PC-3 (cell line): Measurements from ENCODE around the gene ZDHHC7. TPM values are rescaled to one million over a fixed set of nuclear protein-coding genes. Genes with fewer than 3 reads are reported as not detected.
"Not testable (repeated sequence)": the region's sequence is repeated elsewhere in the genome, so short reads cannot be mapped to it uniquely, and the experiment has no call there.

Experiments
- ATAC-seq: fragments of 200-7000 bp; cut with Tn5 transposase; 2 replicates; pipeline ENCODE4 v1.9.1; 2020; ENCODE audit warnings: mild to moderate bottlenecking, moderate library complexity
- BruUV-seq: library from RNA; stranded (reverse); fragments of 400-500 nt; replicated peaks from 2 replicates; lab custom pipeline; 2021; lab: Mats Ljungman, UMichigan
- CTCF ChIA-PET: fragments of 300-600 bp; sonication (Branson Sonifier 250); formaldehyde crosslinking; loops from one replicate; lab custom pipeline; 2022; ENCODE audit warnings: antibody characterized with exemption; lab: Charles Lee
- POLR2A ChIA-PET: fragments of 300-600 bp; sonication (Branson Sonifier 250); formaldehyde crosslinking; loops from one replicate; lab custom pipeline; 2022; ENCODE audit warnings: antibody characterized with exemption; ENCODE audit not compliant: unreplicated experiment; lab: Charles Lee
- DNase-seq: peaks from one replicate; pipeline ENCODE4 v3.0.0-alpha.2; 2015
- H2AFZ ChIP-seq: fragments of 300-600 bp; sonication (generic); 2 replicates; pipeline ENCODE4 v1.6.0; 2016; ENCODE audit warnings: antibody characterized with exemption, low read length
- H3F3A ChIP-seq: fragments of 300-600 bp; sonication (generic); one replicate; pipeline ENCODE4 v1.6.0; 2017; ENCODE audit warnings: antibody characterized with exemption, low read length, control low read depth, mild to moderate bottlenecking; ENCODE audit not compliant: unreplicated experiment
- H3K27ac ChIP-seq: fragments of 300-600 bp; sonication (generic); 2 replicates; pipeline ENCODE4 v1.5.1; 2016; ENCODE audit warnings: mild to moderate bottlenecking, low read length
- H3K27me3 ChIP-seq: fragments of 300-600 bp; sonication (generic); 2 replicates; pipeline ENCODE4 v1.6.1; 2016; ENCODE audit warnings: low read length, mixed read lengths
- H3K36me3 ChIP-seq: fragments of 300-600 bp; sonication (generic); 2 replicates; pipeline ENCODE4 v1.6.1; 2016; ENCODE audit warnings: low read depth, mixed run types, low read length, mixed read lengths
- H3K4me1 ChIP-seq: fragments of 300-600 bp; sonication (generic); 2 replicates; pipeline ENCODE4 v1.5.1; 2016; ENCODE audit warnings: low read length; ENCODE audit not compliant: insufficient read depth
- H3K4me2 ChIP-seq: fragments of 300-600 bp; sonication (generic); 2 replicates; pipeline ENCODE4 v1.6.0; 2016; ENCODE audit warnings: low read length
- H3K4me3 ChIP-seq: fragments of 300-600 bp; sonication (generic); 2 replicates; pipeline ENCODE4 v1.5.1; 2016; ENCODE audit warnings: mild to moderate bottlenecking, low read length, mixed read lengths
- H3K79me2 ChIP-seq: fragments of 300-600 bp; sonication (generic); 2 replicates; pipeline ENCODE4 v1.6.1; 2017; ENCODE audit warnings: low read length, mixed read lengths
- H3K9ac ChIP-seq: fragments of 300-600 bp; sonication (generic); 2 replicates; pipeline ENCODE4 v1.6.0; 2016; ENCODE audit warnings: mild to moderate bottlenecking, low read length
- H3K9me2 ChIP-seq: fragments of 300-600 bp; sonication (generic); replicated peaks from 2 replicates; pipeline ENCODE4 v1.6.1; 2016; ENCODE audit warnings: mixed run types, low read length, mixed read lengths
- H3K9me3 ChIP-seq: fragments of 300-600 bp; sonication (generic); 2 replicates; pipeline ENCODE4 v1.6.1; 2016; ENCODE audit warnings: low read length, mixed read lengths
- H4K20me1 ChIP-seq: fragments of 300-600 bp; sonication (generic); 2 replicates; pipeline ENCODE4 v1.6.1; 2016; ENCODE audit warnings: low read length, mixed read lengths
- EZH2 ChIP-seq: fragments of 300-600 bp; sonication (generic); IDR thresholded peaks from one replicate; pipeline ENCODE4 v1.6.1; 2017; ENCODE audit warnings: antibody characterized with exemption, mild to moderate bottlenecking, low read length; ENCODE audit not compliant: unreplicated experiment
- EZH2phosphoT487 ChIP-seq: fragments of 300-600 bp; sonication (generic); IDR thresholded peaks from 2 replicates; pipeline ENCODE4 v1.6.1; 2018; ENCODE audit warnings: mild to moderate bottlenecking, antibody characterized with exemption, low read length, borderline replicate concordance
- intact Hi-C: fragments of 100-400 bp; cut with micrococcal nuclease; formaldehyde crosslinking; loops from 2 replicates; pipeline ENCODE4 v1.9.0; 2023
- total RNA-seq: library from RNA; depleted of rRNA; stranded (reverse); fragments of >200 nt; gene quantifications from 2 replicates; pipeline ENCODE4 v1.2.3, GENCODE V29; 2014
- TF ChIP-seq, protein P1 (sequence below): fragments of 300-600 bp; sonication (generic); conservative IDR thresholded peaks from 2 replicates; pipeline ENCODE4 v1.5.1; 2017; ENCODE audit warnings: antibody characterized with exemption, low read depth, mild to moderate bottlenecking, low read length

Gene ZDHHC7
- total RNA-seq, 1 experiment from 2014 or later: 42.1 TPM

DNA sequence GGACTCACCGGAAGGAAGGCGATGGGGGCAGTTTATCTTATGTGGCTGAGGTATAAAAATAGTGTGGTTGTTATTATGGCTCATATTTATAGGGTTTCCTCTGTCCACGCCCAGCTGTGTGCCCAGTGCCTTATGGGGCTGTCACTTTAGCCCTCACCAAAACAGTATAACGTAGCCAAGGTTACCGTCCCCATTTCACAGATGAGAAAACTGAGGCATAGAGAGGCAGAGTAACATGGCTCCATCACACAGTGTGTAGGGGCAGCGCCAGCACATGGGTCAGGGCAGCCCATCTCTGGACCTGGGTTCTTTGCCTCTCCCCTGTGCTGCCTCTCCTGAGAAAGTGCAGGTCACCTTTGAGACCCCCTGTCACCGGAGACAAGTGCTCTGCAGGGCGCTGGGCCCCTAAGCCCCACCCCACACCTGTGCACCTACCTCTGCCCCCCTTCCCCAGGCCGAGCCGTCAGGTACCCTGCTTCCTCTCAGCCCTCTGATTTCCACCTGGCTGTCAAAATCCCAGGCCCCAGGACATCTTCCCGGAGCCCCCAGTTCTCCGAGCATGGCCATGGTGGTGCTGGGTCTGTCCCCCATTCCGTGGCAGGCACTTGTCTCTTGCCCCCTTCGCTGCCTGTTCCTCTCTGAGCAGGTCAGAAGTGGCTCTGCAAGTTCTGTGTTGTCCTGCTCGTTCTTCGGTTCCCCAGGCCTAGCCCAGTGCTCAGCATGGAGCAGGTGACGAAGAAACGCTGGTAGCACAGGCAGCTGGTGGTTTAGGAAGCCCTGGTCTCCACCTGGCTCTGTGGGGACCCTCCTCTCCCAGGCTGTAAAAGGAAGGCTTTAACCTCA is 23.5 kb upstream of the ZDHHC7 start:
- ATAC-seq (no peak), DNase-seq (no peak)
- CTCF ChIA-PET: no interaction called here
- Histone ChIP-seq H3K9me3 (no peaks in the 10 kb centered on the region), H3K9ac (no peak overlapping the region), H3K4me1 (peaks cover 35% of the 10 kb centered on the region), H3K4me2 (no peak overlapping the region), H3K27ac (no peak overlapping the region), H4K20me1 (no peaks in the 10 kb centered on the region), H3K4me3 (no peak overlapping the region), H3K79me2 (0 out of 2 replicates have a peak, but pooled peaks cover 6% of the 10 kb centered on the region), H2AFZ (no peak overlapping the region), H3K27me3 (no peaks in the 10 kb centered on the region), H3K9me2 (no peaks in the 10 kb centered on the region), H3F3A (no peaks in the 10 kb centered on the region), H3K36me3 (no peaks in the 10 kb centered on the region)
- TF ChIP-seq EZH2phosphoT487: no peak
- TF ChIP-seq EZH2: no peak
- TF ChIP-seq, protein P1, sequence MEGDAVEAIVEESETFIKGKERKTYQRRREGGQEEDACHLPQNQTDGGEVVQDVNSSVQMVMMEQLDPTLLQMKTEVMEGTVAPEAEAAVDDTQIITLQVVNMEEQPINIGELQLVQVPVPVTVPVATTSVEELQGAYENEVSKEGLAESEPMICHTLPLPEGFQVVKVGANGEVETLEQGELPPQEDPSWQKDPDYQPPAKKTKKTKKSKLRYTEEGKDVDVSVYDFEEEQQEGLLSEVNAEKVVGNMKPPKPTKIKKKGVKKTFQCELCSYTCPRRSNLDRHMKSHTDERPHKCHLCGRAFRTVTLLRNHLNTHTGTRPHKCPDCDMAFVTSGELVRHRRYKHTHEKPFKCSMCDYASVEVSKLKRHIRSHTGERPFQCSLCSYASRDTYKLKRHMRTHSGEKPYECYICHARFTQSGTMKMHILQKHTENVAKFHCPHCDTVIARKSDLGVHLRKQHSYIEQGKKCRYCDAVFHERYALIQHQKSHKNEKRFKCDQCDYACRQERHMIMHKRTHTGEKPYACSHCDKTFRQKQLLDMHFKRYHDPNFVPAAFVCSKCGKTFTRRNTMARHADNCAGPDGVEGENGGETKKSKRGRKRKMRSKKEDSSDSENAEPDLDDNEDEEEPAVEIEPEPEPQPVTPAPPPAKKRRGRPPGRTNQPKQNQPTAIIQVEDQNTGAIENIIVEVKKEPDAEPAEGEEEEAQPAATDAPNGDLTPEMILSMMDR: no peak
- BruUV-seq: no TSS peak
- intact Hi-C loops: no loop called here
- POLR2A ChIA-PET: no interaction called here

DNA sequence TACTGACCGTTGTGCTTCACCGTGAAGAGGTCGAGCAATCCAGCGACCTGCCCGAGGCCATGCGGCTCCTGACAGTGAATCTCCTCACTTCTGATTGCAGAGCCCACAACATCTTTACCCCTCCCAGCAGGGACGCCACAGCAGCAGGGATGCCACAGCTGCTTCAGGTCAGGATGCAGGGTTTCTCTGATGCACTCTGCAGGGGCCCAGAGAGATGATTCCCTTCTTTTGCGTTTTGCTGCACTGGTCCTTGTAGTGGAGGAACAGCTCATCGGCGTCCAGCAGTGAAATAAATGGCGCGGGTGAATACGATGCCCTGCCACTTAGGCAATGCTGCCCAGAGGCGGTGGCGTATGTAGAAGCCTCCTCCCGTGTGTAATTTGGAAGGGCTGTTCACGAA is 21.8 kb upstream of the ZDHHC7 start:
- intact Hi-C loops: no loop called here
- DNase-seq (no peak), ATAC-seq (no peak)
- H3K36me3 ChIP-seq: no peaks in the 10 kb centered on the region
- H3K4me2 ChIP-seq: no peak overlapping the region
- H3K79me2 ChIP-seq: 0 out of 2 replicates have a peak, but pooled peaks cover 6% of the 10 kb centered on the region
- no peaks in the 10 kb centered on the region for H3K27me3 ChIP-seq
- no peak overlapping the region for H3K4me3 ChIP-seq
- no TSS peak for BruUV-seq
- no peak overlapping the region for H2AFZ ChIP-seq
- ChIA-PET CTCF (no interaction called here), POLR2A (no interaction called here)
- no peak overlapping the region for H3K27ac ChIP-seq
- TF ChIP-seq EZH2 (no peak), EZH2phosphoT487 (no peak)
- TF ChIP-seq, protein P1: no peak
- H4K20me1 ChIP-seq: no peaks in the 10 kb centered on the region
- no peaks in the 10 kb centered on the region for H3F3A ChIP-seq
- no peaks in the 10 kb centered on the region for H3K9me3 ChIP-seq
- no peak overlapping the region for H3K9ac ChIP-seq
- H3K9me2 ChIP-seq: no peaks in the 10 kb centered on the region
- peaks cover 47% of the 10 kb centered on the region for H3K4me1 ChIP-seq

DNA sequence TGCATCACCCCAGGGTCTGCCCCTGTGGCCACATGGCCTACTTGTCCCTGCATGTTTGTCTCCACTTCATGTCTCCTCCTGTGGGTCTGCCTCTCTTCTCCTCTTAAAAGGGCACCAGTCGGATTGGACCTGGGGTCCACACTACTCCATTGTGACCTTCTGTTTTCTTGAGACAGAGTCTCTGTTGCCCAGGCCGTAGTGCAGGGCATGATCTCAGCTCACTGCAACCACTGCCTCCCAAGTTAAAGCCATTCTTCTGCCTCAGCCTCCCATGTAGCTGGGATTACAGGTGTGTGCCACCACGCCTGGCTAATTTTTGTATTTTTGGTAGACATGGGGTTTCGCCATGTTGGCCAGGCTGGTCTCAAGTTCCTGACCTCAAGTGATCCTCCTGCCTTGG is 20.9 kb upstream of the ZDHHC7 start:
- H3K27me3 ChIP-seq, H3K4me3 ChIP-seq, H2AFZ ChIP-seq, DNase-seq, CTCF ChIA-PET, H3K9ac ChIP-seq, BruUV-seq, ATAC-seq, H3K9me3 ChIP-seq, POLR2A ChIA-PET, H3K27ac ChIP-seq, H3F3A ChIP-seq, H3K79me2 ChIP-seq, H3K9me2 ChIP-seq, H4K20me1 ChIP-seq, H3K4me2 ChIP-seq, H3K36me3 ChIP-seq, intact Hi-C loops: not testable (repeated sequence)
- H3K4me1 ChIP-seq: peaks cover 44% of the 10 kb centered on the region
